A673 (cell line): ENCODE data around the gene TREM2.

ENCODE experiments used
- EZH2 ChIP-seq: fragments of 200-600 bp; sonication (generic); IDR thresholded peaks from 2 replicates; pipeline ENCODE4 v1.6.1; 2017; ENCODE audit warnings: borderline replicate concordance, low read depth, mild to moderate bottlenecking, mixed read lengths, antibody characterized with exemption, low read length; ENCODE audit not compliant: poor library complexity, severe bottlenecking
- TF ChIP-seq, protein P1 (sequence below): fragments of 300-800, 200-600 bp; sonication (generic); conservative IDR thresholded peaks from 2 replicates; pipeline ENCODE4 v1.5.1; 2017; ENCODE audit warnings: low read depth, mild to moderate bottlenecking, antibody characterized with exemption, low read length, moderate library complexity, mixed read lengths

DNA sequence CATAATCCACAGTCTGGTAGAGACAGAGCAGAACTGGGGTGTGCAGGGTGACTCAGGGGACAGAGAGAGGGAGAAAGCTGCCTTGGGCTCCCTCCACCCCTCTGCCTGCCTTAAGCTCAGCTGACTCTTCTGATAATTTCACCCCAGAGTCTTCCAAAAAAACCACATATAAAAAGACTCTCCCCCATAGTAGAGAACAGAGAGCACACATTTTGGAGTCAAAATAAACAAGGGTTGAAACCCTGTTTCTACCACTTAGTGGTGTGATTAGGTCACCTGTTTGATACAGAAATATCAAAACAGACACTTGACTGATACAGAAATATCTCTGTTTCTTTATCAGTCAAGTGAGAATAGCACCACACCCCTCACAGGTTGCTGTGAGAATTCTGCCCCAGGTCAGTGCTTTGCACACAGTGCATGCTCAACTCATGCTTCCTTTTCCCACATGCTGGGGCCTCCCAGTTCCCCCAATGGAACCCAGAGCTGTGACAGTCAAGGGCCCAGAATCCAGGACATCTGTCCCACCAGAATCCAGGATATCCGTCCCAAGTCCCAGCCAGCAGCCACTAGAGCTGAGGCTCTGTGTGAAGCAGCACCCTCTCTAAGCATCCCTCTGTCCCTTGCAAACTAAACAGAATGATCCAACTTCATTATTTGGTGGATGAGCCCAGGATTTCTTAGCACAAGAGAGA, 36.8 kb upstream of the TREM2 start:
- TF ChIP-seq EZH2, result no peak
- TF ChIP-seq, protein P1, sequence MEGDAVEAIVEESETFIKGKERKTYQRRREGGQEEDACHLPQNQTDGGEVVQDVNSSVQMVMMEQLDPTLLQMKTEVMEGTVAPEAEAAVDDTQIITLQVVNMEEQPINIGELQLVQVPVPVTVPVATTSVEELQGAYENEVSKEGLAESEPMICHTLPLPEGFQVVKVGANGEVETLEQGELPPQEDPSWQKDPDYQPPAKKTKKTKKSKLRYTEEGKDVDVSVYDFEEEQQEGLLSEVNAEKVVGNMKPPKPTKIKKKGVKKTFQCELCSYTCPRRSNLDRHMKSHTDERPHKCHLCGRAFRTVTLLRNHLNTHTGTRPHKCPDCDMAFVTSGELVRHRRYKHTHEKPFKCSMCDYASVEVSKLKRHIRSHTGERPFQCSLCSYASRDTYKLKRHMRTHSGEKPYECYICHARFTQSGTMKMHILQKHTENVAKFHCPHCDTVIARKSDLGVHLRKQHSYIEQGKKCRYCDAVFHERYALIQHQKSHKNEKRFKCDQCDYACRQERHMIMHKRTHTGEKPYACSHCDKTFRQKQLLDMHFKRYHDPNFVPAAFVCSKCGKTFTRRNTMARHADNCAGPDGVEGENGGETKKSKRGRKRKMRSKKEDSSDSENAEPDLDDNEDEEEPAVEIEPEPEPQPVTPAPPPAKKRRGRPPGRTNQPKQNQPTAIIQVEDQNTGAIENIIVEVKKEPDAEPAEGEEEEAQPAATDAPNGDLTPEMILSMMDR, result no peak
